Measurements from ENCODE around the gene ZSCAN18.
"Not testable (repeated sequence)": the region's sequence is repeated elsewhere in the genome, so short reads cannot be mapped to it uniquely, and the experiment has no call there.

ZSCAN18 gene

GRCh38 chr19:58097781-58098681 is at the start of gene ZSCAN18:
ZSCAN18 (minus strand) TSS chr19:58098231; CDS start chr19:58090267, 7,964 bp downstream.
- H3K27me3 ChIP-seq (ENCODE audit: control insufficient read depth, insufficient read depth, low read length), result no peaks in the 10 kb centered on the region

GRCh38 chr19:58147475-58147874 is 49.4 kb upstream of the ZSCAN18 start:
- H3K4me1 ChIP-seq (ENCODE audit: control insufficient read depth, insufficient read depth, low read length); H3K27ac ChIP-seq (ENCODE audit: low read depth, low read length); H3K9ac ChIP-seq (ENCODE audit: low read length); H3K36me3 ChIP-seq (ENCODE audit: control insufficient read depth, insufficient read depth, low read length); H3K27me3 ChIP-seq (ENCODE audit: control insufficient read depth, insufficient read depth, low read length); H3K4me3 ChIP-seq (ENCODE audit: low read length): not testable (repeated sequence)

More at GRCh38 chr19:58097781-58098681, at the start of gene ZSCAN18:
- H3K4me3 ChIP-seq (ENCODE audit: low read length), result peak within 1 kb of the TSS; percentile 90
- H3K4me1 ChIP-seq (ENCODE audit: control insufficient read depth, insufficient read depth, low read length), result peaks cover 7% of the 10 kb centered on the region
- no peaks in the 10 kb centered on the region for H3K36me3 ChIP-seq (ENCODE audit: control insufficient read depth, insufficient read depth, low read length)
- H3K9ac ChIP-seq (ENCODE audit: low read length), result peak within 1 kb of the TSS; percentile 92
- H3K27ac ChIP-seq (ENCODE audit: low read depth, low read length), result peak within 1 kb of the TSS; percentile 97

- H3K27me3 ChIP-seq (ENCODE audit: control insufficient read depth, insufficient read depth, low read length), result no peaks in the 10 kb centered on the region
- peaks cover 11% of the 10 kb centered on the region for H3K36me3 ChIP-seq (ENCODE audit: control insufficient read depth, insufficient read depth, low read length)
- no peak overlapping the region for H3K27ac ChIP-seq (ENCODE audit: low read depth, low read length)
- no peak overlapping the region for H3K9ac ChIP-seq (ENCODE audit: low read length)
- no peak overlapping the region for H3K4me3 ChIP-seq (ENCODE audit: low read length)
- H3K4me1 ChIP-seq (ENCODE audit: control insufficient read depth, insufficient read depth, low read length), result no peaks in the 10 kb centered on the region
Measured at GRCh38 chr19:58145849-58146248, 47.8 kb upstream of the ZSCAN18 start.

- no peaks in the 10 kb centered on the region for H3K4me1 ChIP-seq (ENCODE audit: control insufficient read depth, insufficient read depth, low read length)
- peaks cover 26% of the 10 kb centered on the region for H3K36me3 ChIP-seq (ENCODE audit: control insufficient read depth, insufficient read depth, low read length)
- H3K27ac ChIP-seq (ENCODE audit: low read depth, low read length), result no peak overlapping the region
- no peaks in the 10 kb centered on the region for H3K27me3 ChIP-seq (ENCODE audit: control insufficient read depth, insufficient read depth, low read length)
- no peak overlapping the region for H3K4me3 ChIP-seq (ENCODE audit: low read length)
- no peak overlapping the region for H3K9ac ChIP-seq (ENCODE audit: low read length)
Measured at GRCh38 chr19:58134244-58134643, 36.2 kb upstream of the ZSCAN18 start.

GRCh38 chr19:58129284-58129683 is 31.3 kb upstream of the ZSCAN18 start:
- Histone ChIP-seq H3K4me3 (ENCODE audit: low read length) (peak overlapping the region; percentile 23), H3K27me3 (ENCODE audit: control insufficient read depth, insufficient read depth, low read length) (no peaks in the 10 kb centered on the region), H3K36me3 (ENCODE audit: control insufficient read depth, insufficient read depth, low read length) (peaks cover 32% of the 10 kb centered on the region), H3K27ac (ENCODE audit: low read depth, low read length) (no peak overlapping the region), H3K4me1 (ENCODE audit: control insufficient read depth, insufficient read depth, low read length) (no peaks in the 10 kb centered on the region), H3K9ac (ENCODE audit: low read length) (no peak overlapping the region)

GRCh38 chr19:58128041-58128685 is 30.1 kb upstream of the ZSCAN18 start:
- no peak overlapping the region for H3K9ac ChIP-seq (ENCODE audit: low read length)
- H3K4me1 ChIP-seq (ENCODE audit: control insufficient read depth, insufficient read depth, low read length), result no peaks in the 10 kb centered on the region
- H3K36me3 ChIP-seq (ENCODE audit: control insufficient read depth, insufficient read depth, low read length), result peaks cover 32% of the 10 kb centered on the region
- H3K27ac ChIP-seq (ENCODE audit: low read depth, low read length), result no peak overlapping the region
- peak overlapping the region; percentile 31 for H3K4me3 ChIP-seq (ENCODE audit: low read length)
- H3K27me3 ChIP-seq (ENCODE audit: control insufficient read depth, insufficient read depth, low read length), result no peaks in the 10 kb centered on the region

- Histone ChIP-seq H3K4me1 (ENCODE audit: control insufficient read depth, insufficient read depth, low read length) (no peaks in the 10 kb centered on the region), H3K27ac (ENCODE audit: low read depth, low read length) (no peak overlapping the region), H3K36me3 (ENCODE audit: control insufficient read depth, insufficient read depth, low read length) (peaks cover 10% of the 10 kb centered on the region), H3K4me3 (ENCODE audit: low read length) (no peak overlapping the region), H3K27me3 (ENCODE audit: control insufficient read depth, insufficient read depth, low read length) (no peaks in the 10 kb centered on the region), H3K9ac (ENCODE audit: low read length) (no peak overlapping the region)
Measured at GRCh38 chr19:58123354-58123753, 25.3 kb upstream of the ZSCAN18 start.

GRCh38 chr19:58118979-58119733 is 21.1 kb upstream of the ZSCAN18 start:
- no peaks in the 10 kb centered on the region for H3K36me3 ChIP-seq (ENCODE audit: control insufficient read depth, insufficient read depth, low read length)
- no peaks in the 10 kb centered on the region for H3K27me3 ChIP-seq (ENCODE audit: control insufficient read depth, insufficient read depth, low read length)
- H3K9ac ChIP-seq (ENCODE audit: low read length), result no peak overlapping the region
- H3K4me1 ChIP-seq (ENCODE audit: control insufficient read depth, insufficient read depth, low read length), result no peaks in the 10 kb centered on the region
- no peak overlapping the region for H3K27ac ChIP-seq (ENCODE audit: low read depth, low read length)
- no peak overlapping the region for H3K4me3 ChIP-seq (ENCODE audit: low read length)

GRCh38 chr19:58117841-58118575 is 20.0 kb upstream of the ZSCAN18 start:
- no peak overlapping the region for H3K27ac ChIP-seq (ENCODE audit: low read depth, low read length)
- no peak overlapping the region for H3K9ac ChIP-seq (ENCODE audit: low read length)
- H3K27me3 ChIP-seq (ENCODE audit: control insufficient read depth, insufficient read depth, low read length), result no peaks in the 10 kb centered on the region
- H3K36me3 ChIP-seq (ENCODE audit: control insufficient read depth, insufficient read depth, low read length), result no peaks in the 10 kb centered on the region
- H3K4me3 ChIP-seq (ENCODE audit: low read length), result no peak overlapping the region
- H3K4me1 ChIP-seq (ENCODE audit: control insufficient read depth, insufficient read depth, low read length), result no peaks in the 10 kb centered on the region

GRCh38 chr19:58108546-58108817 is 10.5 kb upstream of the ZSCAN18 start:
- Histone ChIP-seq H3K9ac (ENCODE audit: low read length) (no peak overlapping the region), H3K27ac (ENCODE audit: low read depth, low read length) (no peak overlapping the region), H3K4me3 (ENCODE audit: low read length) (no peak overlapping the region), H3K4me1 (ENCODE audit: control insufficient read depth, insufficient read depth, low read length) (no peaks in the 10 kb centered on the region), H3K36me3 (ENCODE audit: control insufficient read depth, insufficient read depth, low read length) (no peaks in the 10 kb centered on the region), H3K27me3 (ENCODE audit: control insufficient read depth, insufficient read depth, low read length) (no peaks in the 10 kb centered on the region)

- Histone ChIP-seq H3K4me1 (ENCODE audit: control insufficient read depth, insufficient read depth, low read length) (no peaks in the 10 kb centered on the region), H3K36me3 (ENCODE audit: control insufficient read depth, insufficient read depth, low read length) (no peaks in the 10 kb centered on the region), H3K9ac (ENCODE audit: low read length) (no peak overlapping the region), H3K27ac (ENCODE audit: low read depth, low read length) (no peak overlapping the region), H3K4me3 (ENCODE audit: low read length) (no peak overlapping the region), H3K27me3 (ENCODE audit: control insufficient read depth, insufficient read depth, low read length) (no peaks in the 10 kb centered on the region)
Measured at GRCh38 chr19:58107778-58108545, 9.9 kb upstream of the ZSCAN18 start.
